ENCODE data around the gene SLC19A3. TPM values are rescaled to one million over a fixed set of nuclear protein-coding genes. Genes with fewer than 3 reads are reported as not detected.

SLC19A3 gene
- total RNA-seq, 1 experiment from 2014 or later, result 2.3 TPM

DNA sequence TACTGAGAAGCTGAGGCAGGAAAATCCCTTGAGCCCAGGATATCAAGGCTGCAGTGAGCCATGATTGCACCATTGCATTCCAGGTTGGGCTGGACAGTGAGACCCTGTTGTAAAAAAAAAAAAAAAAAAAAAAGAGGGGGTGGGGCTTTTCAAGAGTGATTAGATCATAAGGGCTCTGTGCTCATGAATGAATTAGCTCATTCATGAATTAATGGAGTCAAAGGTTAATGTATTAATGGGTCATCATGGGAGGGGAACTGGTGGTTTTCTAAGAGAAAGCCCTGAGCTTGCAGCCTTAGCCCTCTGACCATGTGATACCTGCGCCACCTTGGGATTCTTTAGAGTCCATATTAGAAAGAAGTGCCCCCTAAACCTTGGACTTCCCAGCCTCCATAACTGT is 4.5 kb downstream of the SLC19A3 start:
- H3K36me3 Mint-ChIP-seq (ENCODE audit: insufficient read depth in 1 of 3, low read depth in 3 of 3), result peaks cover 0 to 4% (median 0%) of the 10 kb centered on the region in 3 experiments; a peak in 2 of 7 replicates
- H3K27ac ChIP-seq (ENCODE audit: insufficient read length, low read depth, low read length), result no peak overlapping the region
- TF ChIP-seq, protein P1, sequence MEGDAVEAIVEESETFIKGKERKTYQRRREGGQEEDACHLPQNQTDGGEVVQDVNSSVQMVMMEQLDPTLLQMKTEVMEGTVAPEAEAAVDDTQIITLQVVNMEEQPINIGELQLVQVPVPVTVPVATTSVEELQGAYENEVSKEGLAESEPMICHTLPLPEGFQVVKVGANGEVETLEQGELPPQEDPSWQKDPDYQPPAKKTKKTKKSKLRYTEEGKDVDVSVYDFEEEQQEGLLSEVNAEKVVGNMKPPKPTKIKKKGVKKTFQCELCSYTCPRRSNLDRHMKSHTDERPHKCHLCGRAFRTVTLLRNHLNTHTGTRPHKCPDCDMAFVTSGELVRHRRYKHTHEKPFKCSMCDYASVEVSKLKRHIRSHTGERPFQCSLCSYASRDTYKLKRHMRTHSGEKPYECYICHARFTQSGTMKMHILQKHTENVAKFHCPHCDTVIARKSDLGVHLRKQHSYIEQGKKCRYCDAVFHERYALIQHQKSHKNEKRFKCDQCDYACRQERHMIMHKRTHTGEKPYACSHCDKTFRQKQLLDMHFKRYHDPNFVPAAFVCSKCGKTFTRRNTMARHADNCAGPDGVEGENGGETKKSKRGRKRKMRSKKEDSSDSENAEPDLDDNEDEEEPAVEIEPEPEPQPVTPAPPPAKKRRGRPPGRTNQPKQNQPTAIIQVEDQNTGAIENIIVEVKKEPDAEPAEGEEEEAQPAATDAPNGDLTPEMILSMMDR (conservative IDR thresholded peaks at IDR 0.05), result no peak

More for the DNA sequence above, 4.5 kb downstream of the SLC19A3 start:
- H2BK120ac ChIP-seq (ENCODE audit: low read depth, low read length, poor library complexity, severe bottlenecking), result no peak overlapping the region
- WGBS (ENCODE audit: extremely low coverage, insufficient read length, low lambda C conversion rate), result no CpG with 5 or more reads among the region's 1 CpG
- H3K4me2 ChIP-seq (ENCODE audit: insufficient read depth, insufficient read length, low read length), result no peak overlapping the region
- no peak overlapping the region for H3T11ph ChIP-seq (ENCODE audit: low read length)
- H3K23me2 ChIP-seq (ENCODE audit: insufficient read length, low read depth, low read length, poor library complexity, severe bottlenecking), result peaks cover 5% of the 10 kb centered on the region
- H3K18ac ChIP-seq (ENCODE audit: insufficient read length, low read depth, low read length), result no peak overlapping the region
- H3K27ac Mint-ChIP-seq, result no peak overlapping the region
- H2AK5ac ChIP-seq (ENCODE audit: insufficient read length, low read length), result no peak overlapping the region
- no peak overlapping the region for H3K4me3 Mint-ChIP-seq
- H4K8ac ChIP-seq (replicated peaks; ENCODE audit: insufficient read length, low read depth, low read length), result no peak overlapping the region
- H3K27me3 Mint-ChIP-seq (ENCODE audit: low read depth), result peaks cover 15% of the 10 kb centered on the region
- no peak overlapping the region for H2BK5ac ChIP-seq (ENCODE audit: insufficient read length, low read length)
- no peaks in the 10 kb centered on the region for H3K79me1 ChIP-seq (ENCODE audit: insufficient read depth, low read depth, low read length, poor library complexity, severe bottlenecking)
- no peaks in the 10 kb centered on the region for H3K27me3 ChIP-seq (ENCODE audit: insufficient read depth, low read length)
- no peaks in the 10 kb centered on the region for H3K9me3 ChIP-seq (ENCODE audit: control insufficient read depth, low read depth, low read length)
- H3K9me3 Mint-ChIP-seq, result peaks cover 0 to 3% of the 10 kb centered on the region in 2 experiments; a peak in 3 of 5 replicates
- H3K4ac ChIP-seq (ENCODE audit: low read depth, low read length), result no peak overlapping the region
- H4K20me1 ChIP-seq (ENCODE audit: control insufficient read depth, insufficient read depth, insufficient read length), result no peaks in the 10 kb centered on the region
- no peak overlapping the region for H4K5ac ChIP-seq (ENCODE audit: insufficient read length, low read depth, low read length)
- no peak overlapping the region for H2BK20ac ChIP-seq (ENCODE audit: low read depth, low read length, poor library complexity, severe bottlenecking)
- H2AFZ ChIP-seq (ENCODE audit: low read length), result no peak overlapping the region
- H3K4me1 Mint-ChIP-seq, result peaks cover 13 to 20% of the 10 kb centered on the region in 2 experiments
- no peak overlapping the region for H3K9ac ChIP-seq (ENCODE audit: extremely low read depth, insufficient read length, low read length)
- H3K14ac ChIP-seq (ENCODE audit: insufficient read depth, low read length), result no peak overlapping the region
- H2BK15ac ChIP-seq (ENCODE audit: low read depth, low read length), result no peak overlapping the region
- H3K56ac ChIP-seq (ENCODE audit: insufficient read length, low read depth, low read length), result no peak overlapping the region
- no peaks in the 10 kb centered on the region for H3K4me1 ChIP-seq (ENCODE audit: insufficient read depth, low read length)
- no peak overlapping the region for H3K23ac ChIP-seq (ENCODE audit: insufficient read length, low read depth, low read length)
- H3K79me2 ChIP-seq (ENCODE audit: insufficient read depth, low read length), result no peaks in the 10 kb centered on the region
- no peak overlapping the region for H2BK12ac ChIP-seq (ENCODE audit: insufficient read length, low read depth, low read length)
- H4K91ac ChIP-seq (ENCODE audit: insufficient read length, low read depth, low read length), result no peak overlapping the region
- no peak for DNase-seq

All from H9 (cell line).